HL-60 (cell line): ENCODE data around the gene PEF1.

ENCODE experiments used
- CTCF ChIP-seq: IDR thresholded peaks from one replicate; pipeline ENCODE4 v1.5.1; 2011; ENCODE audit warnings: low read length, control low read depth, inconsistent platforms; ENCODE audit not compliant: insufficient read depth
- GABPA ChIP-seq: IDR thresholded peaks from 2 replicates; pipeline ENCODE4 v1.6.1; 2012; ENCODE audit warnings: low read depth
- REST ChIP-seq: IDR thresholded peaks from 2 replicates; pipeline ENCODE4 v1.6.1; 2012; ENCODE audit warnings: low read depth; ENCODE audit not compliant: insufficient replicate concordance

- TF ChIP-seq CTCF, result no peak
- TF ChIP-seq GABPA, result no peak
- TF ChIP-seq REST, result no peak
These were observed 22.6 kb downstream of the PEF1 start for GRCh38 chr1:31621847-31622730.
